H1 (cell line): ENCODE results near the gene PLA2G4A. TPM values are rescaled to one million over a fixed set of nuclear protein-coding genes. Genes with fewer than 3 reads are reported as not detected.

Experiments
- CTCF ChIA-PET: fragments of 300-600 bp; sonication (Branson Sonifier 250); formaldehyde crosslinking; loops from one replicate; lab custom pipeline; 2021; ENCODE audit not compliant: partially characterized antibody; lab: Charles Lee
- POLR2A ChIA-PET: fragments of 300-600 bp; sonication (Branson Sonifier 250); formaldehyde crosslinking; loops from one replicate; lab custom pipeline; 2021; ENCODE audit warnings: inconsistent platforms; ENCODE audit not compliant: partially characterized antibody; lab: Charles Lee
- DNase-seq, 2 experiments: peaks; one replicate each; pipeline versions ENCODE4 v3.0.0 to v3.0.0-alpha.2; 2010 to 2022; ENCODE audit warnings: low spot score in 2 of 2, low read depth in 1 of 2, mixed read lengths in 1 of 2
- FAIRE-seq: peaks from 2 replicates; lab custom pipeline; 2011; peaks lifted over from hg19 to GRCh38; lab: Jason Lieb, UNC
- H2AFZ ChIP-seq: 2 replicates; pipeline ENCODE4 v1.8.1; 2012; ENCODE audit warnings: low read length, inconsistent platforms
- H2AK5ac ChIP-seq: 2 replicates; pipeline ENCODE4 v1.6.1; 2013; ENCODE audit warnings: low read depth, low read length
- H2BK120ac ChIP-seq: replicated peaks from 2 replicates; pipeline ENCODE3; 2013; ENCODE audit warnings: low read depth, low read length, inconsistent platforms
- H2BK12ac ChIP-seq: 2 replicates; pipeline ENCODE4 v1.6.1; 2013; ENCODE audit warnings: low read depth, low read length
- H2BK15ac ChIP-seq: 2 replicates; pipeline ENCODE4 v1.6.1; 2013; ENCODE audit warnings: low read length
- H2BK20ac ChIP-seq: 2 replicates; pipeline ENCODE4 v1.6.1; 2013; ENCODE audit warnings: low read length
- H2BK5ac ChIP-seq: 2 replicates; pipeline ENCODE4 v1.6.1; 2013; ENCODE audit warnings: low read depth, low read length
- H3K14ac ChIP-seq: 2 replicates; pipeline ENCODE4 v1.6.1; 2013; ENCODE audit warnings: inconsistent platforms; ENCODE audit not compliant: insufficient read length
- H3K18ac ChIP-seq: 2 replicates; pipeline ENCODE4 v1.6.1; 2013; ENCODE audit warnings: low read length; ENCODE audit errors: extremely low read depth
- H3K23ac ChIP-seq: 2 replicates; pipeline ENCODE4 v1.6.1; 2013; ENCODE audit warnings: inconsistent platforms; ENCODE audit not compliant: insufficient read length
- H3K23me2 ChIP-seq: 2 replicates; pipeline ENCODE4 v1.6.1; 2013; ENCODE audit warnings: low read depth, low read length
- H3K27ac ChIP-seq: 2 replicates; pipeline ENCODE4 v1.6.1; 2011; ENCODE audit warnings: low read depth, low read length, inconsistent platforms
- H3K27me3 ChIP-seq, 4 experiments: replicated peaks in 1 of 4; 1 replicate in 1 of 4; 2 replicates in 3 of 4; pipeline versions ENCODE4 v1.6.1 to v1.8.1; 2011 to 2013; ENCODE audit warnings: low read length in 3 of 4, mild to moderate bottlenecking in 3 of 4, inconsistent platforms in 2 of 4, mixed read lengths in 2 of 4, moderate library complexity in 1 of 4; ENCODE audit not compliant: control insufficient read depth in 3 of 4, insufficient read depth in 3 of 4; ENCODE audit errors: extremely low read depth in 1 of 4
- H3K36me3 ChIP-seq, 4 experiments: 2 replicates each; pipeline versions ENCODE4 v1.6.1 to v1.8.1; 2011 to 2013; ENCODE audit warnings: mild to moderate bottlenecking in 4 of 4, low read length in 3 of 4, moderate library complexity in 2 of 4, control low read depth in 1 of 4, inconsistent platforms in 1 of 4; ENCODE audit not compliant: insufficient read depth in 4 of 4, control insufficient read depth in 2 of 4
- H3K4ac ChIP-seq: replicated peaks from 2 replicates; pipeline ENCODE3; 2013; ENCODE audit warnings: low read length, low read depth, mixed read lengths, inconsistent platforms; ENCODE audit not compliant: insufficient read length
- H3K4me1 ChIP-seq, 4 experiments: replicated peaks in 1 of 4; 1 replicate in 1 of 4; 2 replicates in 3 of 4; pipeline versions ENCODE4 v1.6.1 to v1.8.1; 2011 to 2013; ENCODE audit warnings: low read length in 3 of 4, inconsistent platforms in 2 of 4, mixed read lengths in 1 of 4; ENCODE audit not compliant: insufficient read depth in 4 of 4, control insufficient read depth in 3 of 4
- H3K4me2 ChIP-seq, 2 experiments: 2 replicates each; pipeline versions ENCODE4 v1.6.1 to v1.8.1; 2011 to 2013; ENCODE audit warnings: low read depth in 2 of 2, low read length in 2 of 2, control low read depth in 1 of 2, inconsistent platforms in 1 of 2, mild to moderate bottlenecking in 1 of 2; ENCODE audit not compliant: insufficient read depth in 1 of 2
- H3K4me3 ChIP-seq, 4 experiments: fragments of 200-600, 300-600 bp in 1 of 4; sonication (generic), shearing (Covaris generic), sonication (Bioruptor Twin) in 1 of 4; 2 replicates each; pipeline versions ENCODE4 v1.5.1 to v1.8.1; 2011 to 2016; ENCODE audit warnings: low read length in 4 of 4, low read depth in 3 of 4, control low read depth in 2 of 4, inconsistent platforms in 2 of 4, mild to moderate bottlenecking in 2 of 4, mixed read lengths in 1 of 4, moderate library complexity in 1 of 4; ENCODE audit not compliant: insufficient read depth in 2 of 4; ENCODE audit errors: extremely low read depth in 1 of 4
- H3K56ac ChIP-seq: replicated peaks from 2 replicates; pipeline ENCODE3; 2013; ENCODE audit warnings: low read depth, mild to moderate bottlenecking, mixed read lengths, low read length, inconsistent platforms; ENCODE audit not compliant: insufficient read length
- H3K79me1 ChIP-seq: 2 replicates; pipeline ENCODE4 v1.6.1; 2013; ENCODE audit warnings: low read depth, low read length, control low read depth
- H3K79me2 ChIP-seq, 2 experiments: 2 replicates each; pipeline versions ENCODE4 v1.6.1 to v1.8.1; 2012 to 2013; ENCODE audit warnings: low read length in 2 of 2, mild to moderate bottlenecking in 2 of 2, inconsistent platforms in 1 of 2; ENCODE audit not compliant: insufficient read depth in 2 of 2, control insufficient read depth in 1 of 2
- H3K9ac ChIP-seq, 4 experiments: replicated peaks in 1 of 4; 1 replicate in 1 of 4; 2 replicates in 3 of 4; pipeline versions ENCODE4 v1.6.1 to v1.8.1; 2011 to 2013; ENCODE audit warnings: low read depth in 3 of 4, low read length in 3 of 4, control low read depth in 2 of 4, mild to moderate bottlenecking in 2 of 4, moderate library complexity in 2 of 4, inconsistent platforms in 1 of 4; ENCODE audit errors: extremely low read depth in 1 of 4
- H3K9me3 ChIP-seq, 2 experiments: 2 replicates each; pipeline versions ENCODE4 v1.6.1 to v1.8.1; 2012 to 2013; ENCODE audit warnings: mild to moderate bottlenecking in 2 of 2, moderate library complexity in 2 of 2, control low read depth in 1 of 2, inconsistent platforms in 1 of 2, low read depth in 1 of 2, low read length in 1 of 2, mixed read lengths in 1 of 2; ENCODE audit not compliant: insufficient read depth in 2 of 2
- H4K20me1 ChIP-seq, 2 experiments: replicated peaks in 1 of 2; 2 replicates each; pipeline versions ENCODE3 to v1.8.1; 2011 to 2013; ENCODE audit warnings: inconsistent platforms in 2 of 2, low read length in 2 of 2, mild to moderate bottlenecking in 1 of 2; ENCODE audit not compliant: insufficient read depth in 2 of 2, control insufficient read depth in 1 of 2
- H4K5ac ChIP-seq: 2 replicates; pipeline ENCODE4 v1.6.1; 2013; ENCODE audit warnings: low read length, low read depth, mixed read lengths, inconsistent platforms; ENCODE audit not compliant: insufficient read length
- H4K8ac ChIP-seq: 2 replicates; pipeline ENCODE4 v1.8.0; 2013; ENCODE audit warnings: mild to moderate bottlenecking, moderate library complexity, low read length, inconsistent platforms; ENCODE audit not compliant: insufficient read depth; ENCODE audit errors: extremely low read depth
- H4K91ac ChIP-seq: replicated peaks from 2 replicates; pipeline ENCODE3; 2013; ENCODE audit warnings: low read length, mixed read lengths, inconsistent platforms; ENCODE audit not compliant: insufficient read length
- SRF ChIP-seq: IDR thresholded peaks from 2 replicates; pipeline ENCODE4 v1.6.1; 2011; ENCODE audit warnings: mild to moderate bottlenecking, low read depth, low read length, moderate library complexity
- TCF12 ChIP-seq: IDR thresholded peaks from 2 replicates; pipeline ENCODE4 v1.6.1; 2011; ENCODE audit warnings: low read depth, mild to moderate bottlenecking, low read length
- ZNF274 ChIP-seq: IDR thresholded peaks from 2 replicates; pipeline ENCODE4 v1.7.0; 2012; ENCODE audit warnings: low read length, borderline replicate concordance; ENCODE audit errors: extremely low read depth
- WGBS, 2 experiments: shearing (Covaris generic) in 1 of 2; methylation state at CpG; one replicate each; pipeline versions ENCODE4 v1.1.6 to v1.1.7; 2013 to 2015; ENCODE audit warnings: low lambda C conversion rate in 2 of 2, mixed read lengths in 2 of 2, inconsistent platforms in 1 of 2, low coverage in 1 of 2, missing lambda C conversion rate in 1 of 2; ENCODE audit not compliant: insufficient replicate concordance in 2 of 2, insufficient coverage in 1 of 2, insufficient read length in 1 of 2; ENCODE audit errors: extremely low coverage in 1 of 2, missing lambda C conversion rate in 1 of 2; 5-methylcytosine and 5-hydroxymethylcytosine counted together
- polyA plus RNA-seq, 7 experiments: library from polyadenylated mRNA; depleted of rRNA in 3 of 7; stranded (reverse) in 5 of 7; unstranded in 2 of 7; fragments of >200 nt in 5 of 7; fragments of 200-250 nt in 2 of 7; gene quantifications; 1 replicate in 5 of 7; 2 replicates in 1 of 7; 4 replicates in 1 of 7; pipeline versions ENCODE4 v1.2.1 to v1.2.3, GENCODE V29; 2011 to 2013; ENCODE audit warnings: missing spikeins in 2 of 7, mixed read lengths in 2 of 7
- total RNA-seq: library from RNA; stranded (reverse); fragmentation: NEBNext Ultra II Directional; extraction: Animal tissue kit (Norgen Biotek cat#: 25700); gene quantifications from 2 replicates; pipeline ENCODE4 v1.2.1, GENCODE V29; 2021

The PLA2G4A gene
- total and polyA plus RNA-seq, 2 of the 8 experiments (the other 6 are each of a cell fraction or from before 2014, with no cell fraction given): 0.63 to 1.4 TPM

GRCh38 chr1:186872291-186872690 is 43.5 kb downstream of the PLA2G4A start:
- no peak overlapping the region; a peak in 1 of 4 replicates for H3K4me2 ChIP-seq
- CTCF ChIA-PET: interaction anchor here (1.2 to 1.9 kb wide), 2 partner anchors 9 to 149 kb away, joined by 5 read pairs; no protein-coding TSS in a partner anchor
- H2BK5ac ChIP-seq: no peak overlapping the region
- no peak overlapping the region for H2BK12ac ChIP-seq
- no peak overlapping the region for H3K4me3 ChIP-seq
- TF ChIP-seq TCF12: no peak
- no peak for TF ChIP-seq ZNF274
- no peak for TF ChIP-seq SRF
- TF ChIP-seq, all 59 proteins: peak for 0
- Histone ChIP-seq H3K9me3 (no peaks in the 10 kb centered on the region), H3K56ac (no peak overlapping the region), H3K9ac (no peak overlapping the region), H2BK120ac (no peak overlapping the region), H3K79me1 (no peaks in the 10 kb centered on the region), H3K14ac (no peak overlapping the region), H3K4ac (no peak overlapping the region), H4K8ac (no peak overlapping the region), H3K4me1 (peaks cover 0 to 3% (median 0%) of the 10 kb centered on the region in 4 experiments; a peak in 2 of 7 replicates), H4K91ac (no peak overlapping the region), H2AFZ (no peak overlapping the region), H2BK15ac (no peak overlapping the region), H3K23ac (no peak overlapping the region), H2BK20ac (no peak overlapping the region), H3K18ac (no peak overlapping the region), H4K20me1 (no peaks in the 10 kb centered on the region), H3K27ac (no peak overlapping the region), H3K27me3 (no peaks in the 10 kb centered on the region), H2AK5ac (no peak overlapping the region), H3K23me2 (no peaks in the 10 kb centered on the region), H4K5ac (no peak overlapping the region), H3K36me3 (no peaks in the 10 kb centered on the region), H3K79me2 (no peaks in the 10 kb centered on the region)
- FAIRE-seq (no peak), DNase-seq (no peak)
- 87% methylated on average over 5 of the region's 5 CpGs; no CpG with 5 or more reads in 1 of the 2 experiments for WGBS, 2 experiments
- POLR2A ChIA-PET: no interaction called here
